HG02798 (cell line): Measurements from ENCODE around the gene FNBP1.
"Not testable (repeated sequence)": the region's sequence is repeated elsewhere in the genome, so short reads cannot be mapped to it uniquely, and the experiment has no call there.

Experiments used
- ATAC-seq: cut with Tn5 transposase; IDR thresholded peaks from one replicate; pipeline ENCODE4 v1.9.1; 2021; ENCODE audit warnings: mild to moderate bottlenecking; ENCODE audit not compliant: unreplicated experiment, poor library complexity

Gene FNBP1

DNA sequence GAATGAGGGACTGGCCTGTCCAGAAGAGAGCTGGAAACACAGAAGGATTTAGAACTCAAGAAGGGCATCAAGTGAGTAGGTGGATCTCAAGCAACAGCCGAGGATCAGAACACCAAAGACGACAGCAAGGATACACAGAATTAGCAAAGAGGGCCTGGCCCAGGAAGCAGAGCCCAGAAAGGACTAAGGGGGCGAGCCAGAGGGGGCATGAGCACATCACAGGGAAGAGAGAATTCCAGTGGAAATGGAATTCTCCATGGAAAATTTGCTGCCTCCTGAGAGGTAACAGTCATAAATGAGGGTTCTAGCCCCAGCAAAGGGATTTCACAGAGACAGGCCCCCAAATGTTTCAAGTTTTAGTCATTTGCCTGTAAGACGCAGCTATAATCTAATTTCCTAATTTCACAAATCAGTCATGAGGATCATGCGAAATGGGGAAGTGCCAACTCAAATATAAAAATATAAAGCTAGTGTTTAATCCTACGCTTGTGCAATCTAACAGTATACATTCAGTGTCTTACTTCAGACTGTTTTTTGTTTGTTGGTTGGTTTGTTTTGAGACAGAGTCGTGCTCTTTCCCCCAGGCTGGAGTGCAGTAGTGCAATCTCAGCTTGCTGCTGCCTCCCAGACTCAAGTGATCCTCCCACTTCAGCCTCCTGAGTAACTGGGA is 46.7 kb downstream of the FNBP1 start:
- no peak for ATAC-seq

- no peak for ATAC-seq
Observed at GRCh38 chr9:129995409-129996160, 47.4 kb downstream of the FNBP1 start.

DNA sequence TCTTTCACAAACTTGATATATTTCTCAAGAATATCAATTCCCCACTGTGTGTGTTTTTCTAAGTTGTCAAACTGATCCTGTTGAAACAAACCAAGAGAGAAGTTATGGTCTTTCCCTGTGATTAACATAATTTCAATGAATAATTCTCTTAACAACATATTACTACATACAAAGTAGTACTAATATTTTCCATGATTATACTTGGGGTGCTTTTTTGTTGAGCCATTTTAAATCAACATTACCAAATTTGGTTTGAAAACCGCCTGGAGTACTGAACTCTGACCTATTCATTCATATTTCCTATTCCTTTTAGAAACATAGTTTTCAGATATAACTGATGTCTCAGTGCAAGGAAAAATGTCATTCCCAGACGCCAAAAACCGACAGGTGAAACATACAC is 48.1 kb downstream of the FNBP1 start:
- no peak for ATAC-seq

DNA sequence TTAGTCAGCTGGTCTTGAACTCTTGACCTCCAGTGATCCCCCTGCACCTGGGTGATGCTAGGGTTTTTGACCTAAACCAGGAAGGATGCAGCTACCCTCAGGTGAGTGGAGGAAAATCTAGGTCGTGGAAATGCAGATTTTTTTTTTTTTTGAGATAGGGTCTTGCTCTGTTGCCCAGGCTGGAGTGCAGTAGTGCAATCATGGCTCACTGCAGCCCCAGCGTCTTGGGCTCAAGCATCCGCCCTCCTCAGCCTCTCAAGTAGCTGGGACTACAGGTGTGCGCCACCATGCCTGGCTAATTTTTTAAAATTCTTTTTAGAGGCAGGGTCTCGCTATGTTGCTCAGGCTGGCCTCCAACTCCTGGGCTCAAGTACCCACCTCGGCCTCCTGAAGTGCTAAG is 51.9 kb downstream of the FNBP1 start:
- not testable (repeated sequence) for ATAC-seq

DNA sequence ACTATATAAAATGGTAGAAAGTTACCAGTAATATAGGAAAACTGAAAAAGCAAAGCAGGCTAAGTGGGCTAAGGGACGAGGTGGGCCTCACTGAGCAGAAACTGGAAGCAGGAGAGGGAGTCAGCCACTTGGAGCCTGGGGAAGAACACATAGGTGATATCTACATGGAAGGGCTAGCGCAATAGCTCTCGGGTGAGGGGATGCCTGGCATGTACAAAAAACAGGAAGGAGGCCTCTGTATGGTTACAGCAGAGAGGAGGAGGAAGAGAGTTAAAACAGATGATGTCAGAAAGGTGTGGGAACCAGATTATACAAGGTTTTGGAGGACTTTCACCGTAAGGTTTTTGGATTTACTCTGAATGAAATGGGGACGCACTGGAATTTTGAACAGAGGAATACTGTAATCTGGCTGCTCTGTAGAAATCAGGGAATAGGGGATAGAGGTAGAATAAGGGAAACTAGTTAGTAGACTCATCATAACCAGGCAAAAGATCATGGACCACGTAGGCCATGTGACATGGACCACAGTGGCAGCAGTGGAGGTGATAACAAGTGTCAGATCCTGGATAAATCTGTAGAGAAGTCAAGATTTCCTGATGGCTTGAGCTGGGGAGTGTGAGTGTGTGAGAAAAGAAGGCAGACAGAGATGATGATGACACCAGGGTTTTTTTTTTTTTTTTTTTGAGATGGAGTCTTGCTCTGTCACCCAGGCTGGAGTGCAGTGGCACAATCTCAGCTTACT is 52.5 kb downstream of the FNBP1 start:
- no peak for ATAC-seq

DNA sequence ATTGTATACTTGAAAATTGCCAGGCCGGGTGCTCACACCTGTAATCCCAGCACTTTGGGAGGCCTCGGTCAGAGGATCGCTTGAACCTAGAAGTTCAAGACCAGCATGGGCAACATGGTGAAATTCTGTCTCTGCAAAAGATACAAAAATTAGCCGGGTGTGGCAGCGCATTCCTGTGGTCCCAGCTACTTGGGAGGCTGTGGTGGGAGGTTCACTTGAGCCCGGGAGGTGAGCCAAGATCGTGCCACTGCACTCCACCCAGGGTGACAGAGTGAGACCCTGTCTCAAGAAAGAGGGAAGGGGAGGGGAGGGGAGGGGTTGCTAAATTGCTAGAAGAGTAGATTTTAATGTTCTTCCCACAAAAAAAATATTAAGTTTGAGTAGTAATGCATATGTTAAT is 53.2 kb downstream of the FNBP1 start:
- no peak for ATAC-seq

DNA sequence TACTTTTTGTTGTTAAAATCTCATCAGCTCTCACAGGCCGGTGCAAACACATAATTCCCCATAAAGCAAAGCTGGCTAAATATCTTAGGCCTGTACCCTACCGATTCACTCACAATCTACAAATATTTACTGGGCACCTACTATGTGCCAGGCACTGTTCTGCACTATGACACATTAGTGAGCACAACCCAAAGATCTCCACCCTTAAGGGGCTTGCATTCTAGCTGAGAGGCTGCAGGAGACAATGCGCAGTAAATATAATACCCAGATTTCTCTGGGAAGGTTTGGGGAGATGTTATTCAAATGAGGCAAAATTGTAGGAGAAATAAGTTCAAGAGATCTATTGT is 53.7 kb downstream of the FNBP1 start:
- no peak for ATAC-seq

GRCh38 chr9:129988607-129989361 is 54.2 kb downstream of the FNBP1 start:
- ATAC-seq = peak; percentile 58

DNA sequence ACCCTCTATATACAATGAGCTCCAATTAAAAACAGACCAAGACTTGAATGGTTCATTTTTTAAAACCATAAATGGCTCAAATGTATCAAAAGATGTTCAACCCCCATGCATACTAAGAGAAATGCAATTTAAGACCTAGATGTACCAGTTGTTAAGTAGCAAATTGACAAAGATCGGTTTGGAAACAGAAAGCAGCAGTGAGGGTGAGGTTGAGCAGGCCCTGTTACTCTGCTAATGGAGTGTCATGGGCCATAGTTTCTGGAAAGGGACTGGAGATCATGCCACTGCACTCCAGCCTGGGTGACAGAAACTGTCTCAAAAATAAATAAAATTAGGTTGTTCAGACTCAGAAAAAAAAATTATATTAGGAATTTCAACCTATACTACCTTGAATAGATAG is 55.0 kb downstream of the FNBP1 start:
- ATAC-seq = no peak

GRCh38 chr9:129987047-129987446 is 55.9 kb downstream of the FNBP1 start:
- no peak for ATAC-seq

DNA sequence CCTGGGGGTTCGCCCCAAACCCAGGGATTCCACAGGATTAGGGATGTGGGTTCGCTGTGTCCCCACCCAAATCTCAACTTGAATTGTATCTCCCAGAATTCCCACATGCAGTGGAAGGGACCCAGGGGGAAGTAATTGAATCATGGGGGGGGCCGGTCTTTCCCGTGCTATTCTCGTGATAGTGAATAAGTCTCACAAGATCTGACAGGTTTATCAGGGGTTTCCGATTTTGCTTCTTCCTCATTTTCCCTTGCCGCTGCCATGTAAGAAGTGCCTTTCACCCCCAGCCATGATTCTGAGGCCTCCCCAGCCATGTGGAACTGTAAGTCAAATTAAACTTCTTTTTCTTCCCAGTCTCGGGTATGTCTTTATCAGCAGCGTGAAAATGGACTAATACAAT is 58.4 kb downstream of the FNBP1 start:
- ATAC-seq = not testable (repeated sequence)

- ATAC-seq = no peak
Observed at GRCh38 chr9:129983891-129984290, 59.1 kb downstream of the FNBP1 start.

GRCh38 chr9:129981180-129981907 is 61.6 kb downstream of the FNBP1 start:
- no peak for ATAC-seq

DNA sequence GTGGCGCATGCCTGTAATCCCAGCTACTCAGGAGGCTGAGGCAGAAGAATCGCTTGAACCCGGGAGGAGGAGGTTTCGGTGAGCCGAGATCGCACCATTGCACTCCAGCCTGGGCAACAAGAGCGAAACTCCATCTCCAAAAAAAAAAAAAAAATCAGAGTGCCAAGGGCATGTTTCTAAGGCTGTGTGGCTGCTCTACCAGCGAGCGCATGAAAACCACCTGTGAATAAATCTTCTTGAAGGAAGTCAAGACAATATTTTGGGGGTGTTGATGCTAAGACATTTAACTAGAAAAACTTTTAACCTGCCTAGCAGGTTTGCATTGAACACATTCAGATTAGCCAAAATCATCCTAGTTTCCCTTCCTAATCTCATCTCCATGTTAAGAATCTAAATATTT is 62.8 kb downstream of the FNBP1 start:
- not testable (repeated sequence) for ATAC-seq

GRCh38 chr9:129979071-129979745 is 63.8 kb downstream of the FNBP1 start:
- ATAC-seq = no peak

DNA sequence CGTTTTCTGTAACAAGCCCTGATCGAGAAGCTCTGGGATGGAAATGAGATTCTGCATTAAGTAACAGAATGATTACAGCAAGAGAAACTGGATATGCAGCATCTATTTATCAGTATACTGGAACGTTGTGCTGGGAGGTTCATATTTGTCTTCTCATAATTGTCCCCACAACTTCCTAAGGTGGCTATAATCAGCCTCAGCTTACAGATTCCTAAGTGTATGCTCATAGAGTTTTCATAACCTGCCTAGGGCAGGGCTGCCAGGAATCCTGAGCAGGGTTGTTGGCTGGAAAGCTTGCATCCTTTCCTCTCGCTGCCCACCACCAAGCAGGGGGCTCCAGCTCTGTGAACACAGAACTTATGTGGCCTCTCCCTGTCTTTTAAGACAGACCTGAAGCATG is 70.2 kb downstream of the FNBP1 start:
- no peak for ATAC-seq

- ATAC-seq = no peak
Observed at GRCh38 chr9:129968690-129969485, 74.1 kb downstream of the FNBP1 start.

DNA sequence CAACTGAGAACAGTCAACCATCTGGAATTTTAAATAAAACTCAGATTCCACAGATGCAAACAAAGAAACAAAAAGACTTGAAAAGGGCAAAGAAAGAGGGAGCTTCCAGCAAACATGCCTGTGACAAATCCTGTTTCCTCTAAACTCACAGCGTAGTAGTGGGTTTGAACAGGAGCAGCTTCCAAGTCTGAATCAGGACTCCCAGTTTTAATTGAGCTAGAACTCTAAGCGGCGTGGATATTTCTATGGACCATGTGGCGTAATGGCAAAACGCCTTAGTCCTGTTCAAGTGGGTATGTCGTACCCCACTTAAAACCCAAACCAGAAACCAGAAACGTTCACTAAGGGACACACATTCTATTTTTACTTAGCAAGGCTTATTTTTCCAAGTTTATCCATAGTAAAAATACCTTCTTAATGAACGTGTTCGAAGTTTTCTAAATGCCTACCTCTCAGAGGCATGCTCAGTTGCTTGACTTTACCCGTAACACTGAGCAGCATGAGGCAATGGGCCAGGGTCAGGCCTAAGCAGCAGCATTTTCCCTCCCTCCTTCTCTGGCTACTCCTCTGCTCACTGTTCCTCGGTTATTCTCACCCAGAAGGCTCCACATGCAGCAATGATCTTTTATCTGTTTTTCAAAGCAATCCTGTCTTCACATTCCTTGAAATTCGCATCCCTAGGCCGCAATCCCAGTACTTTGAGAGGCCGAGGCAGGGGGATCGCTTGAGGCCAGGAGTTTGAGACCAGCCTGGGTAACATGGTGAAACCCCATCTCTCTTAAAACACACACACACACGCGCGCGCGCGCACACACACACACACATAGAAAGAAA is 77.9 kb downstream of the FNBP1 start:
- no peak for ATAC-seq
